Mammary epithelial cell (primary cell): ENCODE results near the gene PLA2R1.

Experiments used
- CTCF ChIP-seq, 2 donors: IDR thresholded peaks in 1 of 2; conservative IDR thresholded peaks in 1 of 2; 2 replicates each; pipeline ENCODE4 v1.5.1; 2011 to 2012; ENCODE audit warnings: inconsistent platforms in 2 of 2, low read length in 2 of 2, mild to moderate bottlenecking in 2 of 2, control low read depth in 1 of 2, low read depth in 1 of 2; ENCODE audit not compliant: insufficient read depth in 1 of 2; ENCODE audit errors: extremely low read depth in 1 of 2
- EZH2 ChIP-seq: IDR thresholded peaks from 2 replicates; pipeline ENCODE4 v1.6.1; 2012; ENCODE audit warnings: low read length, inconsistent platforms, borderline replicate concordance

- TF ChIP-seq CTCF (conservative IDR thresholded peaks at IDR 0.05 in 1 of 2, IDR thresholded peaks at IDR 0.05 in 1 of 2; ENCODE audit: extremely low read depth in 1 of 2, insufficient read depth in 1 of 2, low read depth in 1 of 2, low read length in 2 of 2), result no peak
- TF ChIP-seq EZH2, result no peak
Observed at GRCh38 chr2:160035125-160035524, 27.3 kb downstream of the PLA2R1 start.
